Measurements from ENCODE around the gene NOS1AP. TPM values are rescaled to one million over a fixed set of nuclear protein-coding genes. Genes with fewer than 3 reads are reported as not detected.

The NOS1AP gene
- total and polyA plus RNA-seq, 2 experiments from 2014 or later: 5.8 to 6.6 TPM

GRCh38 chr1:162159515-162159914 lies 90.0 kb downstream of the NOS1AP start:
- Histone ChIP-seq H3K4me1 (ENCODE audit: insufficient read depth) (peaks cover 3% of the 10 kb centered on the region; the same call in 1 of the 2 replicates), H3K27me3 (ENCODE audit: insufficient read depth) (no peaks in the 10 kb centered on the region), H3K36me3 (ENCODE audit: insufficient read depth) (no peaks in the 10 kb centered on the region), H3K27ac (ENCODE audit: low read depth) (no peak overlapping the region), H3K9me2 (ENCODE audit: insufficient read depth) (no peaks in the 10 kb centered on the region), H3K4me2 (no peak overlapping the region), H2AFZ (no peak overlapping the region), H3F3A (replicated peaks; ENCODE audit: low read depth) (no peaks in the 10 kb centered on the region; the same call in 1 of the 2 replicates), H3K79me2 (replicated peaks; ENCODE audit: insufficient read depth) (peaks cover 23% of the 10 kb centered on the region), H3K4me3 (no peak overlapping the region), H4K20me1 (replicated peaks; ENCODE audit: insufficient read depth) (peaks cover 10% of the 10 kb centered on the region; the same call in 1 of the 2 replicates)
- ATAC-seq: no peak
- peaks cover 24% of the 10 kb centered on the region for H3K4me1 Mint-ChIP-seq
- H3K4me3 Mint-ChIP-seq: no peak overlapping the region
- H3K27me3 Mint-ChIP-seq (ENCODE audit: insufficient read depth, low read depth, poor library complexity): peaks cover 5% of the 10 kb centered on the region
- TF ChIP-seq EZH2 (IDR thresholded peaks at IDR 0.05; ENCODE audit: low read depth, unreplicated experiment): no peak
- TF ChIP-seq REST (IDR thresholded peaks at IDR 0.05; ENCODE audit: unreplicated experiment): no peak
- no peak for TF ChIP-seq STAT1 (IDR thresholded peaks at IDR 0.05; ENCODE audit: unreplicated experiment)
- no peak for TF ChIP-seq ZNF462 (CRISPR knock-in tag; IDR thresholded peaks at IDR 0.05)
- TF ChIP-seq ZNF331 (CRISPR knock-in tag; IDR thresholded peaks at IDR 0.05; ENCODE audit: low read depth): no peak
- TF ChIP-seq CTCF (conservative IDR thresholded peaks at IDR 0.05; ENCODE audit: low read depth in 2 of 2): no peak
- no peak for TF ChIP-seq ETS1 (IDR thresholded peaks at IDR 0.05)
- TF ChIP-seq ZNF114 (CRISPR knock-in tag; IDR thresholded peaks at IDR 0.05): no peak
- TF ChIP-seq JUNB (IDR thresholded peaks at IDR 0.05; ENCODE audit: unreplicated experiment): no peak
- TF ChIP-seq CREB1 (CRISPR knock-in tag; IDR thresholded peaks at IDR 0.05; ENCODE audit: low read depth): no peak
- no peak for TF ChIP-seq NANOG (IDR thresholded peaks at IDR 0.05; ENCODE audit: borderline replicate concordance)
- no peak for TF ChIP-seq EZH2phosphoT487 (IDR thresholded peaks at IDR 0.05; ENCODE audit: unreplicated experiment)
- TF ChIP-seq POLR2AphosphoS5 (IDR thresholded peaks at IDR 0.05; ENCODE audit: low read depth): no peak
- H3K27ac Mint-ChIP-seq: no peak overlapping the region
- no peaks in the 10 kb centered on the region for H3K9me3 Mint-ChIP-seq
- DNase-seq (ENCODE audit: low spot score): no peak
- H3K36me3 Mint-ChIP-seq (ENCODE audit: low read depth): peaks cover 10% of the 10 kb centered on the region
